Erythroblast (primary cell): Measurements from ENCODE around the gene SFRP5.

Source experiments
- GATA1 ChIP-seq: IDR thresholded peaks from 2 replicates; pipeline ENCODE4 v1.6.1; 2011; ENCODE audit warnings: low read depth, mild to moderate bottlenecking, control low read depth, low read length, moderate library complexity
- POLR2A ChIP-seq: IDR thresholded peaks from 2 replicates; pipeline ENCODE4 v1.6.1; 2011; ENCODE audit warnings: mild to moderate bottlenecking, low read length

GRCh38 chr10:97820096-97820704 lies 48.4 kb upstream of the SFRP5 start:
- TF ChIP-seq POLR2A (no peak), GATA1 (no peak)
